Pancreas (tissue), 10 donors: ENCODE measurements around the gene FMNL2. TPM values are rescaled to one million over a fixed set of nuclear protein-coding genes. Genes with fewer than 3 reads are reported as not detected.
A peak's percentile ranks its signal among the peaks of the same experiment; 100 is the strongest.

Source experiments
- ATAC-seq, 4 donors: fragments of 200-7000 bp; cut with Tn5 transposase; one replicate each; pipeline versions ENCODE4 v1.8.0 to v1.9.1; 2020; ENCODE audit warnings: mild to moderate bottlenecking in 4 of 4, moderate library complexity in 4 of 4
- DNase-seq, 6 donors: peaks; one replicate each; pipeline ENCODE4 v3.0.0-alpha.2; 2020
- FAIRE-seq: peaks from 2 replicates; lab custom pipeline; 2012; peaks lifted over from hg19 to GRCh38; lab: Jason Lieb, UNC
- H3K27ac ChIP-seq, 4 donors: fragments of 200-600 bp; sonication (generic); 1 replicate in 3 of 4; 2 replicates in 1 of 4; pipeline versions ENCODE4 v1.5.0 to v1.8.0; 2020
- H3K27me3 ChIP-seq, 4 donors: fragments of 200-600 bp; one replicate each; pipeline ENCODE4 v1.8.0; 2021
- H3K36me3 ChIP-seq, 3 donors: fragments of 200-600 bp; sonication (generic) in 1 of 3; one replicate each; pipeline versions ENCODE4 v1.5.0 to v1.8.0; 2020 to 2021
- H3K4me1 ChIP-seq, 3 donors: fragments of 200-600 bp; one replicate each; pipeline ENCODE4 v1.8.0; 2021
- H3K4me3 ChIP-seq, 4 donors: fragments of 200-600 bp; sonication (generic) in 2 of 4; one replicate each; pipeline versions ENCODE4 v1.5.0 to v1.8.0; 2020 to 2021
- H3K9me3 ChIP-seq, 4 donors: fragments of 200-600 bp; one replicate each; pipeline ENCODE4 v1.8.0; 2021
- CTCF ChIP-seq, 4 donors: fragments of 200-600 bp; sonication (generic) in 3 of 4; IDR thresholded peaks; one replicate each; pipeline versions ENCODE4 v1.5.0 to v1.8.0; 2021; ENCODE audit warnings: antibody characterized with exemption in 4 of 4
- WGBS, 2 donors: extraction: QIAGEN DNeasy Blood & Tissue Kit; methylation state at CpG; one replicate each; pipeline ENCODE4 v1.1.7; 2013; 5-methylcytosine and 5-hydroxymethylcytosine counted together
- intact Hi-C, 3 donors: fragments of 100-400 bp; cut with DNase I; formaldehyde crosslinking; loops; one replicate each; pipeline versions ENCODE4 v1.11.1 to v1.14.2; 2022
- polyA plus RNA-seq, 2 donors: library from polyadenylated mRNA; stranded (reverse); fragments of 200-250 nt; gene quantifications; one replicate each; pipeline ENCODE4 v1.2.3, GENCODE V29; 2013
- total RNA-seq, 6 donors: library from RNA; stranded (reverse); fragmentation: NEBNext Ultra II Directional in 4 of 6; extraction: Animal tissue kit (Norgen Biotek cat#: 25700) in 4 of 6; gene quantifications; one replicate each; pipeline versions ENCODE4 v1.2.1 to v1.2.4, GENCODE V29; 2021 to 2023
- donor health status: healthy with polysubstance abuse.
- donor health status: DM: no; HTN: no; CAD: no; lungs with moderate emphysema.
- donor health status: DM: no; HTN: no; CAD: no.
- donor health status: control.
- donor health status: control.
- donor health status: Bipolar disorder and iron deficiency.
- donor health status: DM: yes; HTN: yes; CAD: no.
- donor health status: DM: no; HTN: no; CAD: no.
- donor health status: DM: no; HTN: no; CAD: no.
- donor health status: DM: yes; HTN: yes; CAD: no.

The FMNL2 gene
- total and polyA plus RNA-seq, 8 donors, result 7.5 to 22.3 (median 11.3) TPM

DNA sequence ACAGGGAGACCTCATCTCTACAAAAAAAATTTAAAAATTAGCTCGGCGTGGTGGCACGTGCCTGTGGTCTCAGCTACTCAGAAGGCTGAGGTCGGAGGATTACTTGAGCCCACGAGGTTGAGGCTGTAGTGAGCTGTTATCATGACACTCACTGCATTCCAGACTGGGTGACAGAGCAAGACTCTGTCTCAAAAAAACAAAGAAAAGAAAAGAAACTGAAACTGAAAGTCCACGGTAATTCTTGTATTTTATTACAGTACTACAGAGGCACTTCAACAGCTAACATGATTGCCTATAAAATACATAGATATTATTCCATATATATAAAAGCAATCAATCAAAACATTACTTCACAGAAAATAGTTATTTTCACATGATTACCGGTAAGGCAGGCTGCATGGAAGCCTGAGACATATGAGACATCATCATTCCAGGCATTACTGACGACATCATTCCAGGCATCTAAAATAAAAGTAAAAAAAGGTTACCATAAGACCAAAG is 359.2 kb downstream of the FMNL2 start:
- H3K27ac ChIP-seq, result no peak overlapping the region
- no peak for TF ChIP-seq CTCF (IDR thresholded peaks at IDR 0.05)
- ATAC-seq (peak in 2 of 4 donors; percentile 30 to 59), DNase-seq (no peak), FAIRE-seq (no peak)
- H3K9me3 ChIP-seq, result no peaks in the 10 kb centered on the region
- intact Hi-C loops, result no loop called here
- peaks cover 0 to 3% (median 0%) of the 10 kb centered on the region in 3 donors for H3K4me1 ChIP-seq
- 86% methylated on average over 8 of the region's 8 CpGs for WGBS, 2 donors
- H3K36me3 ChIP-seq, result peaks cover 0 to 5% (median 0%) of the 10 kb centered on the region in 3 donors
- no peaks in the 10 kb centered on the region for H3K27me3 ChIP-seq
- no peak overlapping the region for H3K4me3 ChIP-seq

GRCh38 chr2:152695763-152696162 is 360.8 kb downstream of the FMNL2 start:
- TF ChIP-seq CTCF (IDR thresholded peaks at IDR 0.05), result no peak
- no peak for FAIRE-seq
- Histone ChIP-seq H3K4me1 (peaks cover 0 to 3% (median 0%) of the 10 kb centered on the region in 3 donors), H3K9me3 (no peaks in the 10 kb centered on the region), H3K4me3 (no peak overlapping the region), H3K36me3 (peaks cover 0 to 5% (median 0%) of the 10 kb centered on the region in 3 donors), H3K27ac (no peak overlapping the region), H3K27me3 (no peaks in the 10 kb centered on the region)
- no peak for DNase-seq
- intact Hi-C loops, result no loop called here
- ATAC-seq, result no peak
- 96% methylated on average over 3 of the region's 3 CpGs for WGBS, 2 donors

GRCh38 chr2:152696476-152696875 is 361.5 kb downstream of the FMNL2 start:
- intact Hi-C loops, result no loop called here
- Histone ChIP-seq H3K27ac (no peak overlapping the region), H3K4me3 (no peak overlapping the region), H3K4me1 (peaks cover 0 to 3% (median 0%) of the 10 kb centered on the region in 3 donors), H3K9me3 (no peaks in the 10 kb centered on the region), H3K27me3 (no peaks in the 10 kb centered on the region), H3K36me3 (peaks cover 0 to 5% (median 0%) of the 10 kb centered on the region in 3 donors)
- FAIRE-seq (no peak), ATAC-seq (no peak), DNase-seq (no peak)
- 100% methylated on average over 1 of the region's 1 CpG; no CpG with 5 or more reads in 1 of the 2 donors for WGBS, 2 donors
- TF ChIP-seq CTCF (IDR thresholded peaks at IDR 0.05), result no peak

Other genes starting within 250 kb of the FMNL2 start
- gene CACNB4, start 236.1 kb upstream of the FMNL2 start, total RNA-seq, result 1 to 10 TPM in 3 of 6 donors, under 1 TPM in 3; 0.38 to 1.3 (median 0.96) TPM
- under 1 TPM; 0.34 to 0.35 TPM for gene CACNB4, start 236.1 kb upstream of the FMNL2 start, polyA plus RNA-seq
- 10 to 100 TPM; 14.1 to 20.8 (median 17.0) TPM for gene STAM2, start 159.4 kb upstream of the FMNL2 start, total RNA-seq
- 10 to 100 TPM in 1 of 2 donors, 1 to 10 TPM in 1; 5.9 to 11.0 TPM for gene STAM2, start 159.4 kb upstream of the FMNL2 start, polyA plus RNA-seq